Stimulated activated CD4-positive, alpha-beta T cell treated with anti-CD3 and anti-CD28 coated beads, TNF-alpha, amount 100 ng/mL, for 48 hours (primary cell): ENCODE results near the gene AGK.
A peak's percentile ranks its signal among the peaks of the same experiment; 100 is the strongest.
"Not testable (repeated sequence)": the region's sequence is repeated elsewhere in the genome, so short reads cannot be mapped to it uniquely, and the experiment has no call there.

ENCODE experiments used
- DNase-seq, 3 donors: peaks; one replicate each; pipeline ENCODE4 v3.0.0-alpha.2; 2020; ENCODE audit warnings: low read depth in 3 of 3

AGK gene

GRCh38 chr7:141676618-141677017, 125.4 kb downstream of the AGK start:
- no peak for DNase-seq

DNA sequence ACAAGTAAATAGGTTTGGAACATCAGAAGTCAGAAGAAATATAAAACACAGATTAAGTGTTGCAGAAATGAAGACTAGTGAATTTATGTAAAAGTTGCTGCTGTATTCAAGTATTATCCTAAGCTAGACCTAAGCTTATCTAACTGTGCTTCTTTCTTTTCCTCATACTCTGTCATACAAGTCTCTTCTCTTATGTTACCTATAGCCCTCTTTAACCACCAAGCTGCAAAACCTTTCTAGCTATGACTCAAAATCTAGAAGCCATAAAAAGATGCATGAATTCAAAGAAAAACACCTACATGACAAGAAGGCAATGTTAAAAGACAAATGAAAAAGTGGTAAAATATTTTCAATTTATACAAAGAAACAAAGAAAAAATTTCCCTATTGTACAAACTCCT, 127.8 kb downstream of the AGK start:
- DNase-seq = no peak

GRCh38 chr7:141685285-141686023, 134.2 kb downstream of the AGK start:
- no peak for DNase-seq

- no peak for DNase-seq
Measured at GRCh38 chr7:141686074-141686473, 134.9 kb downstream of the AGK start.

DNA sequence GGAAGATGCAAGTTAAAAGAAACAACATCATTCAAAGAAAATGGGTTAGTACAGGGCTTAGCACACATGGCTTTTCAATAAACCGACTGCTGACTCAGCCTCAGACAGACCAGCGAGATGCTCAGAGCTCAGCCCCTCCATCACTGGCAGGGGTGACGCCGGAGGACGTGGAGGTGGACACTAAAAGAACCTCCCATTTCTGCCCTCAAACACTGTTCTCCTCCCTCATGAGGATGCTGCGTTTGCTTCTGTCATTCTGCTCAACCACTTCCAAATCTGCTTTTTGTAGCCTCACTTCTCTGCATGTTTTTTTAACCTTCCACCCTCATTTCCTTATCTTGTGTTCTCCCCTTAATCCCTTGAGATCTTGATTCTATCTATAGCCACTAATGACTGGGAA, 135.5 kb downstream of the AGK start:
- no peak for DNase-seq

DNA sequence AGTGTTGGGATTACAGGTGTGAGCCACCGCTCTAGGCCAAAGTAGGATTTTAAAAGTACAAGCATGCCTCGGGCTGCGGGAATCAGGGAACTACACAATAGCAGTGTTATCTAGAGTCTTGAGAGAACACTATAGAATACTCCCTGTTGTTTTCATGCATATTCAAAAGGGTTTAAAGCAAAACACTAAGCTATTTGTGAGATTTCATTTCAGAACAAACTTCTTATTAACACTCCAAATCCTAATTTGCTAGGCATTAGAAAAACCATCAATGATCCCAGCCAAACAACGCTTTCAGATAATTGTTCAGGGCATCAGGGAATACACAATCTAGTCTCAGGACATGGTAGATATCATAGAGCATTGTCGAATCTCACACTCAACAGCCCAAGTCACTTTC, 136.8 kb downstream of the AGK start:
- DNase-seq = no peak

DNA sequence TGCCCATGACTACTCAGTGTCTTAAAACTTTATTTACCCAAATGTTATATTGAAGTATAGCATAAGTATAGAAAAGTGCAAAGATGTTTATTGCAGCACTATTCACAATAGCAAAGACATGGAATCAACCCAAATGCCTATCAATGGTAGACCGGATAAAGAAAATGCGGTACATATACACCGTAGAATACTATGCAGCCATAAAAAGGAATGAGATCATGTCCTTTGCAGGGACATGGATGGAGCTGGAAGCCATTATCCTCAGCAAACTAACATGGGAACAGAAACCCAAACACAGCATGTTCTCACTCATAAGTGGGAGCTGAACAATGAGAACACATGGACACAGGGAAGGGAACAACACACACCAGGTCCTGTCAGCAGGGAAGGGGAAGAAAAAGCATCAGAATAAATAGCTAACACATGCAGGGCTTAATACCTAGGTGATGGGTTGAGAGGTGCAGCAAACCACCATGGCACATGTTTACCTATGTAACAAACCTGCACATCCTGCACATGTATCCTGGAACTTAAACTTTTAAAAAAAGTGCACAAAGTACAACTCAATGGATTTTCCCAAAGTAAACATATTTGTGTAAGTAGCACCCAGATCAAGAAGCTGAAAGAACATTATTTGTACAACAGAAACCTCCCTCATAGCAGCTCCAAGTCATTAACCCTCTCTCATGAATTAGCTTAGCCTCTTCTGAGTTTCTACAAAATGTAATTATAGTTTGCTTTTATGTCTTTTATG, 138.0 kb downstream of the AGK start:
- not testable (repeated sequence) for DNase-seq

GRCh38 chr7:141691540-141691939, 140.3 kb downstream of the AGK start:
- no peak for DNase-seq

GRCh38 chr7:141691961-141692360, 140.8 kb downstream of the AGK start:
- no peak for DNase-seq

- no peak for DNase-seq
Measured at GRCh38 chr7:141693082-141693481, 141.9 kb downstream of the AGK start.

DNA sequence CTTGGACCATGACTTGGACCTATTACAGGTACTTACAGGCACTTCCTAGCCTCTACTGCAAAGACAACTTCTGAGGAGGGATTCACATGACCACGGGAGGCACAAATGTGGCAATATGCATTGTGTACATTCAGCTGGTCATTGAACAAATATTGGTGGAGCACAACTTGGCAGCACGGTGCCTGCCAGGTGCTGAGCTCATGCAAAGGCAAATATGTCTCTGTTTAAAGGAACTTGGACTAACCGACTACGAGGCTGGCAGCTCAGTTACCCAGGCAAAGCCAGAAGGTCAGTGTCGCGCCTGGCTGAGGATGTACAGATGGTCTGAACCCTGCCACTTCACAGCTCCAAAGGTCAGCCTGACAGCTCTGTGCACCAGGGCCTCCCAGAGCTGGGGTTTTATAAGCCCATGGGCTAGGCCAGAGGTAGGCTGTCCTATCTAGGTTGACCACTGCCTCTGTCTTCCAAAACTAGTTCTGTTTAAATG, 144.6 kb downstream of the AGK start:
- DNase-seq = no peak

DNA sequence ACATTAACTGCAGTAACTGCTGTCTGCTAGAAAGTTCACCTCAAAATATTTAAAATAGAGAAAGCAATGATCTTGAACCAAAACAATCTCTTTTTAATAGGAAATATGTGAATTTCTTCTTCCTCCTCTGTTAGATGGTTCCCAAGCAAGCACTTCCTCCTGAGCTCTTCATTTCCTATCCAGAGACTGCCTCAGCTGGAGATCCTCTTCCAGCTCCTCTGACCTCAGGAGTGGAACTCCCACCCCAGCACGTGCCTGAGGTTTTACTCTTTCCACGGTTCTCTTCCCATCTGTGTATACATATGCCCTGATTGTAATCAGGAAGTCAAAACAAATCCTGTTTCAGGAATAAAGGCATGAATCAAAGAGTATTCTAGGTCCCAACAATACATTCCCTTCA, 145.1 kb downstream of the AGK start:
- DNase-seq = no peak

DNA sequence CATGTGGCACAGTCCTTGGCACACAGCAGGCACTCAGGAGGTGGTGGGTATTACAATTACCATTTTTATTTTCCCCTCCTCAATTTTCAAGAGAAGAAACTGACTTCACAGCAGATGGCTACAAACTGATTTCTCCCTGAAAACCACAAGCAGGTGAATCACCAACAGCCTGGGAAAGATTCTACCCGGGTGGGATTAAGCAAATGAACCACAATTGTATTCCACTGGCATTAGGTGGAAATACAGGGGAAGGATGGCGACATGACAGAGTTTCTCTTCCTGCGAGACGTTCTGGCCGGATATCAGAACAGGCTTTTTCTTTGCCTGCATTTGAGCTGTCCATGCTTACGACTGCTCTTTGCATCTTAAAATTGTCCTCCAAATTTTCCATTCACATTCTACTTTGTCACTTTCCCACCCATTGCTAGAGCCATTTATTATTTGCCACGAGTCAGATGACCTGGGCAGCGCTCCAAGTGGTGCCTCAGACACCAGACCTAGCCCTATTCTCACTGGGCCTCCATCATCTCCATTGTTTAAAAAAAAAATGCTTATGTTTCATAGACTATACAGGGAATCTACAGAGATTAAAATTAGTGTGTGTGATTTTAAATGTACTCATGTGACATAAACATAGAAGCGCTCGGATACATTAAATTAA, 146.1 kb downstream of the AGK start:
- DNase-seq = no peak

DNA sequence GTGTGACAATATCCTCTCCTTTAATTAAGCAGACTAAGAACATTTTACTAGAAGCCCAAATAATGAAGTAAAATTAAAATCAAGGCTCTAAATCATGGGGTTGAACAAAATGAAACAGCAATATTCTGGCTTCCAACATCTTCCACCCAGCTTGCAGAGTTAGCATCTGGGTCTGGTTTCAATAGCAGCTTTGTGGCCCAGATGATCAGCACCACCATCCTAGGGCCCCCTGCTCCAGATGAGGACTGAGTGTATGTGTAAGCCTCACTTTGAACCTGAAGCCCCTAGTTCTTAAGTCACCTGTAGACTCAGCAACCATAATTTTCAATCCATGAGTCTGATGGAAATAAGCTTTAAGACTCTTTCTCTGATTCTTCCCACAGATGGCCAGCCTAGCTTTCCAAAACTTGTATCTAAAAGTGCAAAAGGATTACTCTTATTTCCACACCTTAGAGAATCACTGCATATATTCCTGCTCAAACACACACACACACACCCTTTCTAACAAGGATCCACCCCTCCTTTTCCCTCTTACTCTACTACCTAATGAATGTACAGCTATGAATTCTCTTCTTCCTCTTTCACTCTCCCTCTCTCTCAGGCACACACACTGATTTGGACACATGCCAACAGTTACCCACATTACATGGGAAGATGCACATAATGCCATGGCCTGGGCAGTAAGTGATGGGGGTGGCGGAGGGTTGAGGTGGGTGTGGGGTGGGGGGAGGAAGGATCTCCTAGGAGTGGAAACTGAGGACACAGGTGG, 147.2 kb downstream of the AGK start:
- DNase-seq = no peak

DNA sequence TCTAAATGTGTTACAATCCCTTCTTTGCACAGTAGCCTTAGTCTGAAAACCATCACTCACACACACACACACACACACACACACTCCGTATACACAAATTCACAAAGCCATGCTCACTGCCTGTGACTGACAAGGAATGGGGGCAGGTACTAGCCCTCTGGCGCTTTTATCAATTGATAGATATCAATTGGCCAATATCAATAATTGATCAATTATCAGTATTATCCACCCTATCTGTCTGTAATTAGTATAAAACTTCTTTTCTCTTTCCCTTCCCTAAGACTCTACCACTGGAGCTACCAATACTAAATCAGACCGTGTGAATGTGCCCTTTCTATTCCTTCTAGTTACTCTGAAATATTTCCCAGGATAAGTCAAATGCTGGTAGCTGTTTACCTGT, 148.7 kb downstream of the AGK start:
- DNase-seq = no peak

- DNase-seq = no peak
Measured at GRCh38 chr7:141700296-141700847, 149.2 kb downstream of the AGK start.

GRCh38 chr7:141700848-141701371, 149.7 kb downstream of the AGK start:
- DNase-seq = no peak

GRCh38 chr7:141701489-141702046, 150.4 kb downstream of the AGK start:
- DNase-seq = peak; percentile 27 to 50 (median 38)

GRCh38 chr7:141702047-141702567, 150.9 kb downstream of the AGK start, which contains the start of gene DENND11:
TSS of gene DENND11 (minus strand) at chr7:141702166. CDS start at chr7:141702153, 13 bp downstream.
- peak in 2 of 3 donors; percentile 6 to 40 for DNase-seq

DNA sequence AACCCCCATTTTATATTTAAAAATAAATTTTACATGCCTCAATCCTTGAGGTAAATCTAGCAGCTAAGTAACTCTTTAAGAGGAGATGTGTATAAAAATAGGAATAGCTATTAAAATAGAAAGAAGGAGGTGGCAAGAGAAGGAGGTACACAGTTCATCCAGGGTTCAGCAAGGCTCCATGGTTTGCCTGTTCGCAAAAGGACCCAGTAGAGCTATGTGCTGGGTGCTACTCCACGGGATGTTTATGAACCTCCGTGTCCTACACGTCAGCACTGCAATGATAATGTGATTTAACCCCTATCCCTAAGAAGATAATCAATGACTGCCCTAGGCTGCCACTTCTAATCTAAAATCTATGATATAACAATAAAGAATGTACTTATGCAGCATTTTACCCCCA, 151.7 kb downstream of the AGK start:
- DNase-seq = no peak

DNA sequence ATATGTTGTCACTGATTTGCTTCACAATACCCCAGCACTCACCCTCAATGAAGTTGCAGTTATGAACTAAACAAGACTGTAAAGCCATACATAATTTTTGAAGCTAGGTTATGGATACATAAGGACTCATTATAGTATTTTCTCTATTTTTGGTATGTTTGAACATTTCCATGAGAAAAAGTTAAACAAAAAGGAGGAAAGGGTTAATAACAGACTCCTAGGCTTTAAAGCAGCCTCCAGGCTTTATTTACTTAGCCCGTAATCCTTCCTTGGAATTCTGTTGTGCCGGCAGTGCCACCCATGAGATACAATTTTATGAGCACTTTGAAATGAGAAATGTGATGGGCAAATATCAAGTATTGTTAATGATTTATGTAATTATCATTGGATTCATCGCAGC, 152.9 kb downstream of the AGK start:
- no peak for DNase-seq
